ENCODE measurements around the gene GRHL3. TPM values are rescaled to one million over a fixed set of nuclear protein-coding genes. Genes with fewer than 3 reads are reported as not detected.

The GRHL3 gene
- total RNA-seq, 1 donor from 2014 or later, result not detected

DNA sequence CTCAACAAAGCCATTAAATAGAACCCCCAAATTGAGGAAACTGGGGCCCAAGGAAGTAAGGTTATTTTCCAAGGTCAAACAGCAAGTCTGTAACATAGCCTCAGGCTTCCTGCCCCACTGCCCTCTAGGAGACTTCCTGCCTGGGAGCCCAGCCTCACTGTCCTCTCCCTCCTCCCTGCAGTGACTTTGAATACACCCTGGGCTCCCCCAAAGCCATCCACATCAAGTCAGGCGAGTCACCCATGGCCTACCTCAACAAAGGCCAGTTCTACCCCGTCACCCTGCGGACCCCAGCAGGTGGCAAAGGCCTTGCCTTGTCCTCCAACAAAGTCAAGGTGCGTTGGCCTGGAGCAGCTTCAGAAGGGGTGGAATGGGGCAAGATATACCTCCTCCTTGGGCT, 18.3 kb downstream of the GRHL3 start:
- intact Hi-C loops (cut with DNase I), result no loop called here
- no peak for DNase-seq (ENCODE audit: low spot score)

DNA sequence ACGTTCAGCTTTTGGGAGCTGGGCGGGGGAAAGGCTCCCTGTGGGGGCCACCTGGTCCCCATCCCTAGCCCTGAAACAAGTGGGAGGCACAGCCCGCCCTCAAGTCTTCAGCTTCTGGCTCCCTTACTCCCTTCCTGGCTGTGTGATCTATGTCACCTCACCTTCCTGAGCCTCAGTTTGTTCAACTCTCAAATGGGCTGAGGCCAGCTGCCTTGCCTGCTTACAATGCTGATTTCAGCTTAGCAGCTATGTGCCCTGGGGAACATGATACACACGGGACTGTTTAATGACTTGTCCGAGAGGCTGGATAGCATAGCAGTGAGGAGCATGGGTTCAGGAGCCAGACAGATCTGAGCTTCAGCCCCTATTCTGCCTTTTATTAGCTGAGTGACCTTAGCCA, 19.3 kb downstream of the GRHL3 start:
- intact Hi-C loops (cut with DNase I), result no loop called here
- no peak for DNase-seq (ENCODE audit: low spot score)

- DNase-seq (ENCODE audit: low spot score), result no peak
- intact Hi-C loops (cut with DNase I), result no loop called here
These were observed 20.8 kb downstream of the GRHL3 start for GRCh38 chr1:24339996-24340395.

DNA sequence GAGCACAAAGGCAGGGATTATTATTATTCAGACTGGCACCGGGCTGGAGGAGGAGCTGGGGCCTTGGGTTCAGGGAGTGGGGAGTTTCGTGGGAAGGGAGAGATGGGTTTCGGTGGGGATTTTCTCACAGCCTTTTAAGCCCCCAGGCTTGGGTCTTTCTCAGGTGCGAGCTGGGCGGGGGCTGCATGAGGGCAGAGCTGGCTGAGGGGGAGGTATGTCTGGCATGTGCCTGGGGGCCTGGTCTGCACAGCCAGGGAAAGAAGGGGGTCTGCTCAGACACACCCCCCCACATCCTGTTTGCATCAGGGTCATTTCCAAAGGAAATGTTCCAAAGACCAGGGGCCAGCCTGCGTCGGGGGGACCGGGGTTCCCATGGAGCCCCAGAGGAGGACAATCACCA, 21.6 kb downstream of the GRHL3 start:
- no peak for DNase-seq (ENCODE audit: low spot score)
- intact Hi-C loops (cut with DNase I), result no loop called here

DNA sequence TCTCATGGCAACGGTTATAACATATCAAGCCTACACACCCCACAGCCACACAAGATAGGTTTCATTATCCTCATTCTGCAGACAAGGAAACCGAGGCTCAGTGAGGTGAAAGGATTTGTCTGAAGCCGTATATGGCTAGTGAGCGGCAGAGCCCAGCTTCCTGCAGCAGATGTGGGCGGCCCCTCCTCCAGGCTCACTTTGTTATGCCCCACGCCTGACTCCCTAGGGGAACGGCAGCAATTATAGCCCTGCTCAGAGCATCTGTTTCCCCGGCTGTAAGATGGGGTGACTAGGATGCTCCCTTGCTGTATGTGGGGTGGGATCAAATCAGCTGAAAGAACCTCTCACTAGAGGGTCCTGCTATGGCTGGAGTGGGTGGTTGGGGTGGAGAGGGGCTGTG, 22.1 kb downstream of the GRHL3 start:
- DNase-seq (ENCODE audit: low spot score), result no peak
- intact Hi-C loops (cut with DNase I), result no loop called here

DNA sequence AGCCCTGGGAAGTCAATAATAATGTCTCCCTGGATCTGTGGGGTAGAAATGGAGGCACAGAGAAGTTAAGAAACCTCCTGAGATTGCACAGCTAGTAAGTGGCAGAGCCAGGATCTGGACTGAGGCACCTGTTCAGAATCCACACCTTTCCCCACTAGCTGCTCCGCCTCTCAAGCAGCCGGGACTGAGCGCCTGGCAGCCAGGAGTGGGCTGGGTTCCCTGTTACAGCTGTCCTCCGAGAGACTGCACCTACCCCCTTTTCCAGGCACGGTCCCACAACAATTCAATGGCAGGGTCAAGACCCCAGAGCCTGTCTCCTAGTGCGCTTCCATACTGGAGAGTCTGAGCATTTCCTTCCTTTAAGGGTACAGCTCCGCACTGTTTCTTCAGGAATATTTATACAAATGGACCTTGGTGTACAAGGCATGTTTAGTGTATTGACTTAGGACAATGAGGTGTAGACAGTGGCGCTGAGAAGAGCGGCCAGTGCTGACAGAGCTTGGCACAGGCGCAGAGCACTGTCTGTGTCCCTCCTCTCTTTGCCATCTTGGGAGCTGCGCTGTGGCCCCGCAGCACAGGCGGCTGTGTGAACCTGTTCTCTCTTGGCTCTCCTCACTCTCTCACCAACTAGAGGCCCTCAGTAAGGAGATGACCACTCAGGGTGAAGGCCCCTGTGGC, 24.4 kb downstream of the GRHL3 start:
- intact Hi-C loops (cut with DNase I), result no loop called here
- DNase-seq (ENCODE audit: low spot score), result no peak

- intact Hi-C loops (cut with DNase I), result no loop called here
- DNase-seq (ENCODE audit: low spot score), result no peak
These were observed 25.1 kb downstream of the GRHL3 start for GRCh38 chr1:24344090-24344742.

DNA sequence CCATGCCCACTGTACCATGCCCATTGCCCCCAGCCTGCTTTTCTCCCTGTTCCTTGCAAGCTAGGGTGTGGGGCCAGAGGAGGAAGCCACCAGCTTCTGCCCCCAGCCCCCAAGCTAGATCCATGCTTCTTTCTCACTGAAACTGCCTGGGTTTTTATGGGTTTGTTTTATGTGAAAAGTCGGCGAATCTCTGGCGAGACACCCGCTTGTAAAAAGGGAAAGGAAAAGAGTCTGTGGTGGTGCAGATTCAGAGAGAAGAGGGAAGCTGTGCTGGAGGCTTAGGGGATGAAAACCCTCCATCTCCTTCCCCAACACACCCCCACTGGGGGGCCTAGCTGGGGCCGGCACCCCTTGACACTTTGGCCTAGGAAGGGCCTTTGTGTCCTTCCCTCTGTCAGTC, 26.2 kb downstream of the GRHL3 start:
- intact Hi-C loops (cut with DNase I), result no loop called here
- DNase-seq (ENCODE audit: low spot score), result no peak

- no peak for DNase-seq (ENCODE audit: low spot score)
- intact Hi-C loops (cut with DNase I), result no loop called here
These were observed 28.2 kb downstream of the GRHL3 start for GRCh38 chr1:24347159-24347934.

DNA sequence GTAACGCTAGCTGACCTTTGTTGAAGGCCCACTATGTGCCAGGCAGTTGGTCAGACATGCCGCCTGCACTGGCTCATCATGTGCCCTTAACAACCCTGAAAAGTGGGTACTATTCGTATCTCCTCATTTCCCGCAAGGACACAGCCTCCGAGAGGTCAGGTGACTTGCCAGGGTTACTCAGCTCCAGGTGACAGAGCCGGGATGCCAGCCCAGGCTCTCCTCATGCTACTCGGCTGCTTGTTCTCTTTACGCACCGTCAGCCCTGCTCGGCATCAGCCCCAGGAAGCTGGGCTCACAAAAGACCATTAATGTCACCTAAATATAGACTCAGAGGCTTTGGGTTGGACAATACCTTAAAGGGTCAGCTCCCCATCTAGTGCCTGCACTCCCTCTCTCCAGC, 29.0 kb downstream of the GRHL3 start:
- intact Hi-C loops (cut with DNase I), result no loop called here
- DNase-seq (ENCODE audit: low spot score), result no peak

DNA sequence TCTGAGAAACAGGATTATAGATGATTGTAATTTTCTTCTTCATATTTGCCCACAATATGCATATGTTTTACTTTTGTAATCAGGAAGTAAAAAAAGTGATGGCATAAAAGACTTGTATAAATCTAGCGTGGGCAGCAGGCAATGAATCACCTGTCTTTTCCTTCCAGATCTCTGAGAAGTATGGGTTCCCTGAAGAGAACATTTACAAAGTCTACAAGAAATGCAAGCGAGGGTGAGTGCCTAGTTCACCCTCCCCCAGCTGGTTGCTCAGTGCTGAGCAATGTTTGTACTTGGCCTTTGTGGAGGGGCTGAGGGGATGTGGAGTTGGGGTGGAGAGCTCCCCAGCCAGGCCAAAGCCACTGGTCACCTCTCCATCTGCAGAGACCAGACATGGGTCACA, 30.7 kb downstream of the GRHL3 start:
- intact Hi-C loops (cut with DNase I), result no loop called here
- no peak for DNase-seq (ENCODE audit: low spot score)

GRCh38 chr1:24351247-24351646, 32.1 kb downstream of the GRHL3 start:
- intact Hi-C loops (cut with DNase I), result no loop called here
- DNase-seq (ENCODE audit: low spot score), result no peak

DNA sequence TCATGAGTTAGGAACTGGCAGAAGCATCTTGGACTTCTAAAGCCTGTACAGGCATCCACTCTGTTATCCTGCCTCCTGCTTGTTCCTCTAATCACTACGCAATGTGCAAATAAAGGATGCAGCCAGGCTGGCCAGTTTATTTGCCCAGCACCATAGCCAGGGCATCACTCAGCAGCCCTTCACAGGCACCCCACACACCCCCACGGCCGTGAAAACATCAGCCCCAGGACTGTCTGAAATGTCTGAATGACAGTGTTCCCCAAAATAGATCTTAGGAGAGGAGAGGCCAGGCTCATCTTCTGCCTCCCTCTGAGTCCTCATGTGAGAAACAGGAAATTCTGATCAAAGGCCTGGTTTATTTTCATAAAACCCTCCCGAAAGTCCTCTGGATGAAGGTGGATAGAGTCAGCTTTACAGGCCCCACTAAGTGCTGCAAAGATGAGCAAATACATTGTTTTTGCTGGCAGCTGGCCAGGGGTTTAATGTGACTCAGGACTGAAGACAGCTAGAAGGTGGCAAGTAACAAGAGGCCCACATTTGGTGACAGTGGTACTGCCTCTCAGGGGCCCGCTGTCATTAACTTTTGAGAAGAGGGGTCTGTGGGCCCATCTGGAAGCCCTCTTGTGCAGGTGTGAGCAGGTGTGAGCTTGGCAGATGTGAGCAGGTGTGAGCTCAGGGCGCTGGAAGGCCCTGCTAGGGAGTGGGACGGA, 32.9 kb downstream of the GRHL3 start:
- no peak for DNase-seq (ENCODE audit: low spot score)
- intact Hi-C loops (cut with DNase I), result no loop called here

DNA sequence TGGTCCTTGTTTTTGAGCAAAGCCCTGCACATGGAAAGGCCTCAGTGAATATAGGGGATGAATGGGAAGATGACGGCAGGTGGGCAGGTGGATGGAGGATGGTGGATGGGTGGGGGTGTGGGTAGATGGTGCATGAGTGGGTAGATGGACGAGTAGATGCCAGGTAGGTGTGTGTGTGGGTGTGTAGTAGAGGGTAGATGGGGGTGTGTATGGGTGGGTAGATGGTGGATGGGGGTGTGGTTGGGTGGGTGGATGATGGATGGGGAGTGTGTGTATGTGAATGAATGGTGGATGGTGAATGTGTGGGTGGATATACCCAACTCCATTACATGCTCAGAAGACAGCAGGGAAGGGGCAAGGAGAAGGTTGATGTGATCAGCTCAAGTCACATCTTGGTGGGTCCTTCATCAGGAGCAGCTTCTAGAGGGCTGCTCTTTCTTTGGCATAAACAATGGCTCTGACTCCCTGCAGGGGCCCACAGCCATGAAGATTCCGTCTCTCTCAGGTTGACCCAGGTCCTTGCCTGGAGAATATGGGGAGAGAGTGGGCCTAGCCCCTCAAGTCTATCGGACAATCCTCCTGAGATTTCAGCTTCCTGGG, 34.2 kb downstream of the GRHL3 start:
- intact Hi-C loops (cut with DNase I), result no loop called here
- DNase-seq (ENCODE audit: low spot score), result no peak

- DNase-seq (ENCODE audit: low spot score), result no peak
- intact Hi-C loops (cut with DNase I), result no loop called here
These were observed 36.3 kb downstream of the GRHL3 start for GRCh38 chr1:24355466-24355865.

DNA sequence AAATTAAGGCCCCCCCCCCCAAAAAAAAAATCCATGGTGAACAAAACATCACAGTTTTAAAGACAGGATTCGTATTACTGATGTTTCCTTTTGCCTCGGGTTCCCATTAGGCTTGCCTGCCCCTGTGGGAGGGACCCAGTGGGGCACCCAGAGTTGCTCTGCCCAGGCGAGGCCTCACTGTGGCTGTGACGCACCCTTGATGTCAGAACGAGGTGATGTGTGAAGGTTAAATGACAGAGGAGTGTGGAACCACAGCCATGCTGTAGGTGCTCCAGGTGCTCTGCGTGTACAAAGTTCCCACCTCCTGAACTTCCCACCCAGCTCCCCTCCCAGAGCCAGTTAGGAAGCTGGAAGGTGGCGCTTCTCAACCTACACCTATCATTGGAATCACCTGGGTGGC, 37.9 kb downstream of the GRHL3 start:
- DNase-seq (ENCODE audit: low spot score), result no peak
- intact Hi-C loops (cut with DNase I), result no loop called here

GRCh38 chr1:24360681-24361080, 41.5 kb downstream of the GRHL3 start:
- intact Hi-C loops (cut with DNase I), result no loop called here
- DNase-seq (ENCODE audit: low spot score), result no peak

DNA sequence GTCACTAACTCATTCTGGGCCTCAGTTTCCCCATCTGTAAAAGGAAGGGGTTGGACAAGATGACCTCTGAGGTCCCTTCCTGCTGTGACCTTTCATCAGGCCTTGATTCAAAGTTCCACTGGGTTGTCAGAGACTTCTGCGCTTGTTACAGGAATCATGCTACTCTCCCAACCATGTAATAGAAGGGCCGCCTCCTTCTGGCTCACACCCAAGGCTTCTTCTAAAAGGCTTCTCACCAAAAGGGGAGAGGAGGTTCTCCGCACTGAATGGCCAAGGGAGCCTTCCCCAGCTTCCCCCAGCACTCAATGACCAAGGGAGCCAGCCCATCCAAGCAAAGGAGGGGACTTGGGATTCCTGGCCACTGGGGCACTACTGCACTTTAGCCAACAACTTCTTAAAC, 42.7 kb downstream of the GRHL3 start:
- intact Hi-C loops (cut with DNase I), result no loop called here
- DNase-seq (ENCODE audit: low spot score), result no peak

- intact Hi-C loops (cut with DNase I), result no loop called here
- no peak for DNase-seq (ENCODE audit: low spot score)
These were observed 43.2 kb downstream of the GRHL3 start for GRCh38 chr1:24362396-24362795.

All from cardiac septum (tissue), 1 donor.